Measurements from ENCODE around the gene WNT8A. TPM values are rescaled to one million over a fixed set of nuclear protein-coding genes. Genes with fewer than 3 reads are reported as not detected.
A peak's percentile ranks its signal among the peaks of the same experiment; 100 is the strongest.

Gene WNT8A
- total RNA-seq, 1 experiment from 2014 or later = not detected

GRCh38 chr5:138138949-138139780, 55.3 kb downstream of the WNT8A start, which contains the start of gene NME5:
Gene NME5, minus strand, starts transcription at chr5:138139428. Its CDS starts 648 bp downstream, at chr5:138138780.
- Histone ChIP-seq H3K9me2 (ENCODE audit: insufficient read depth) (no peaks in the 10 kb centered on the region), H3K4me1 (ENCODE audit: control insufficient read depth in 1 of 2, insufficient read depth in 2 of 2, low read length in 2 of 2) (peaks cover 0 to 6% of the 10 kb centered on the region in 2 experiments; a peak in 1 of 4 replicates), H3K9ac (ENCODE audit: low read length) (peak within 1 kb of the TSS; percentile 44), H3K4me2 (ENCODE audit: low read length) (peak within 1 kb of the TSS; percentile 64), H3K27ac (ENCODE audit: low read depth, low read length) (no peak within 1 kb of the TSS), H3K4me3 (replicated peaks in 1 of 2; ENCODE audit: low read depth in 1 of 2, low read length in 2 of 2) (peak within 1 kb of the TSS; percentile 55 to 64), H3K9me3 (ENCODE audit: control insufficient read depth in 1 of 2, insufficient read depth in 1 of 2, low read depth in 1 of 2, low read length in 2 of 2) (no peaks in the 10 kb centered on the region), H4K20me1 (ENCODE audit: insufficient read depth) (no peaks in the 10 kb centered on the region), H2AFZ (ENCODE audit: low read depth, low read length, poor library complexity, severe bottlenecking) (peak within 1 kb of the TSS; percentile 58), H3K79me2 (ENCODE audit: insufficient read depth, low read length) (no peaks in the 10 kb centered on the region), H3K36me3 (ENCODE audit: control insufficient read depth in 1 of 2, insufficient read depth in 2 of 2, low read length in 2 of 2) (no peaks in the 10 kb centered on the region), H3K27me3 (ENCODE audit: insufficient read depth, low read length) (no peaks in the 10 kb centered on the region)
- ATAC-seq (peak; percentile 89), DNase-seq (ENCODE audit: low read depth, low spot score) (peak; percentile 48)
- CTCF ChIA-PET = no interaction called here
- TF ChIP-seq POLR2A (IDR thresholded peaks at IDR 0.05; ENCODE audit: borderline replicate concordance, extremely low read depth, insufficient read depth, insufficient read length) = no peak
- no peak for TF ChIP-seq ZBTB33 (IDR thresholded peaks at IDR 0.05; ENCODE audit: extremely low read depth, insufficient replicate concordance, low read length)
- TF ChIP-seq SP1 (IDR thresholded peaks at IDR 0.05; ENCODE audit: low read depth) = no peak
- 0 out of 2 replicates have a peak, but pooled peaks have one; percentile 21 for TF ChIP-seq SRF (IDR thresholded peaks at IDR 0.05; ENCODE audit: low read depth)
- TF ChIP-seq ATF3 (IDR thresholded peaks at IDR 0.05) = no peak
- no peak for TF ChIP-seq CEBPB (IDR thresholded peaks at IDR 0.05; ENCODE audit: low read depth)
- no peak for TF ChIP-seq RAD21 (IDR thresholded peaks at IDR 0.05; ENCODE audit: low read depth)
- RAD21 ChIA-PET (ENCODE audit: low non-redundant PET in 1 of 2, low total read pairs in 2 of 2, uncharacterized antibody in 2 of 2, unreplicated experiment in 2 of 2) = no interaction called here
- no TSS peak for BruUV-seq (replicated peaks)
- intact Hi-C loops (cut with micrococcal nuclease) = no loop called here
- POLR2A ChIA-PET = no interaction called here
